Progenitor cell of endocrine pancreas (in vitro differentiated cells): ENCODE results near the gene KRT13. TPM values are rescaled to one million over a fixed set of nuclear protein-coding genes. Genes with fewer than 3 reads are reported as not detected.

Source experiments
- DNase-seq: peaks from one replicate; pipeline ENCODE4 v3.0.0; 2021; ENCODE audit warnings: low spot score; ENCODE audit not compliant: unreplicated experiment
- H3K27ac Mint-ChIP-seq: 2 replicates; pipeline ENCODE4 v1.8.0; 2021; ENCODE audit warnings: mild to moderate bottlenecking, moderate library complexity, mixed read lengths
- H3K27me3 Mint-ChIP-seq: 2 replicates; pipeline ENCODE4 v1.8.0; 2021; ENCODE audit warnings: mixed read lengths
- H3K36me3 Mint-ChIP-seq: 2 replicates; pipeline ENCODE4 v1.8.0; 2022; ENCODE audit warnings: mixed read lengths; ENCODE audit not compliant: insufficient read depth
- H3K4me1 Mint-ChIP-seq: 2 replicates; pipeline ENCODE4 v1.8.0; 2021; ENCODE audit warnings: low read depth, mixed read lengths
- H3K4me3 Mint-ChIP-seq: 2 replicates; pipeline ENCODE4 v1.8.0; 2021; ENCODE audit warnings: low read depth, mild to moderate bottlenecking, moderate library complexity, mixed read lengths
- H3K9me3 Mint-ChIP-seq: 2 replicates; pipeline ENCODE4 v1.8.0; 2021; ENCODE audit warnings: low read depth, mixed read lengths
- CTCF ChIP-seq: fragments of 200-600 bp; sonication (generic); IDR thresholded peaks from one replicate; pipeline ENCODE4 v1.5.0; 2021; ENCODE audit warnings: antibody characterized with exemption, mild to moderate bottlenecking; ENCODE audit not compliant: unreplicated experiment
- total RNA-seq: library from RNA; stranded (reverse); gene quantifications from 2 replicates; pipeline ENCODE4 v1.2.1, GENCODE V29; 2021

Gene KRT13
- total RNA-seq, 1 donor from 2014 or later = not detected

GRCh38 chr17:41520821-41521521 is 15.6 kb upstream of the KRT13 start:
- H3K4me3 Mint-ChIP-seq = no peak overlapping the region
- DNase-seq = no peak
- H3K27ac Mint-ChIP-seq = peak overlapping the region; percentile 65
- H3K36me3 Mint-ChIP-seq = peaks cover 23% of the 10 kb centered on the region
- TF ChIP-seq CTCF = no peak
- no peaks in the 10 kb centered on the region for H3K27me3 Mint-ChIP-seq
- H3K4me1 Mint-ChIP-seq = peaks cover 43% of the 10 kb centered on the region
- no peaks in the 10 kb centered on the region for H3K9me3 Mint-ChIP-seq

- no peak for TF ChIP-seq CTCF
- no peaks in the 10 kb centered on the region for H3K27me3 Mint-ChIP-seq
- peaks cover 14% of the 10 kb centered on the region for H3K36me3 Mint-ChIP-seq
- H3K4me3 Mint-ChIP-seq = no peak overlapping the region
- no peak for DNase-seq
- H3K9me3 Mint-ChIP-seq = no peaks in the 10 kb centered on the region
- peak overlapping the region; percentile 77 for H3K27ac Mint-ChIP-seq
- H3K4me1 Mint-ChIP-seq = peaks cover 34% of the 10 kb centered on the region
Observed at GRCh38 chr17:41519501-41520224, 14.3 kb upstream of the KRT13 start.

- H3K27me3 Mint-ChIP-seq = no peaks in the 10 kb centered on the region
- H3K36me3 Mint-ChIP-seq = peaks cover 10% of the 10 kb centered on the region
- peaks cover 33% of the 10 kb centered on the region for H3K4me1 Mint-ChIP-seq
- peak within 1 kb of the TSS; percentile 77 for H3K27ac Mint-ChIP-seq
- no peaks in the 10 kb centered on the region for H3K9me3 Mint-ChIP-seq
- H3K4me3 Mint-ChIP-seq = no peak within 1 kb of the TSS
- DNase-seq = no peak
- TF ChIP-seq CTCF = no peak
Observed at GRCh38 chr17:41518789-41519449, 13.5 kb upstream of the KRT13 start, which contains the start of gene KRT15. Gene KRT15 (minus strand): TSS chr17:41518890. CDS start chr17:41518827, 63 bp downstream.

GRCh38 chr17:41518031-41518430 is 12.6 kb upstream of the KRT13 start:
- TF ChIP-seq CTCF = no peak
- H3K4me3 Mint-ChIP-seq = no peak overlapping the region
- DNase-seq = no peak
- peaks cover 1% of the 10 kb centered on the region for H3K36me3 Mint-ChIP-seq
- H3K9me3 Mint-ChIP-seq = no peaks in the 10 kb centered on the region
- H3K4me1 Mint-ChIP-seq = peaks cover 25% of the 10 kb centered on the region
- H3K27me3 Mint-ChIP-seq = no peaks in the 10 kb centered on the region
- no peak overlapping the region for H3K27ac Mint-ChIP-seq

GRCh38 chr17:41516830-41517283 is 11.4 kb upstream of the KRT13 start:
- Mint-ChIP-seq H3K4me3 (no peak overlapping the region), H3K27ac (no peak overlapping the region), H3K36me3 (no peaks in the 10 kb centered on the region), H3K9me3 (no peaks in the 10 kb centered on the region), H3K27me3 (no peaks in the 10 kb centered on the region), H3K4me1 (peaks cover 21% of the 10 kb centered on the region)
- no peak for TF ChIP-seq CTCF
- no peak for DNase-seq
